HEK293T (cell line): Measurements from ENCODE around the gene INTS6L.

Experiments used
- CTCF ChIA-PET: fragments of 350-600 bp; formaldehyde crosslinking; extraction: SDS; loops from one replicate; lab custom pipeline; 2021; ENCODE audit warnings: antibody characterized with exemption, inconsistent platforms; lab: Yijun Ruan, JAX
- POLR2A ChIA-PET: fragments of 350-600 bp; formaldehyde crosslinking; extraction: SDS; loops from one replicate; lab custom pipeline; 2020; ENCODE audit warnings: antibody characterized with exemption, inconsistent platforms; lab: Yijun Ruan, JAX
- DNase-seq: peaks from one replicate; pipeline ENCODE4 v3.0.0; 2012; ENCODE audit warnings: mixed read lengths; ENCODE audit errors: extremely low spot score
- ARNT ChIP-seq: fragments of 450-650 bp; IDR thresholded peaks from 2 replicates; pipeline ENCODE4 v1.6.1; 2017; ENCODE audit warnings: mild to moderate bottlenecking
- BHLHE40 ChIP-seq: fragments of 450-650 bp; IDR thresholded peaks from 2 replicates; pipeline ENCODE4 v1.6.1; 2016; ENCODE audit warnings: mild to moderate bottlenecking, moderate library complexity, borderline replicate concordance
- CTBP1 ChIP-seq: fragments of 450-650 bp; IDR thresholded peaks from 2 replicates; pipeline ENCODE4 v1.6.1; 2016; ENCODE audit warnings: borderline replicate concordance
- ELF4 ChIP-seq: fragments of 450-650 bp; IDR thresholded peaks from 2 replicates; pipeline ENCODE4 v1.6.1; 2017; ENCODE audit warnings: antibody characterized with exemption
- FOXA1 ChIP-seq: fragments of 450-650 bp; IDR thresholded peaks from 2 replicates; pipeline ENCODE4 v1.6.1; 2016; ENCODE audit warnings: mild to moderate bottlenecking
- FOXK2 ChIP-seq: fragments of 450-650 bp; IDR thresholded peaks from 2 replicates; pipeline ENCODE4 v1.6.1; 2016; ENCODE audit warnings: mild to moderate bottlenecking
- FOXM1 ChIP-seq: fragments of 450-650 bp; IDR thresholded peaks from 2 replicates; pipeline ENCODE4 v1.6.1; 2017; ENCODE audit warnings: mild to moderate bottlenecking, borderline replicate concordance
- HDGF ChIP-seq: fragments of 450-650 bp; IDR thresholded peaks from 2 replicates; pipeline ENCODE4 v1.6.1; 2017; ENCODE audit warnings: antibody characterized with exemption, borderline replicate concordance
- L3MBTL2 ChIP-seq: fragments of 450-650 bp; conservative IDR thresholded peaks from 2 replicates; pipeline ENCODE4 v1.6.1; 2016; ENCODE audit warnings: mild to moderate bottlenecking
- LEF1 ChIP-seq: fragments of 450-650 bp; IDR thresholded peaks from 2 replicates; pipeline ENCODE4 v1.6.1; 2017; ENCODE audit warnings: mild to moderate bottlenecking, borderline replicate concordance
- NFRKB ChIP-seq: fragments of 450-650 bp; IDR thresholded peaks from 2 replicates; pipeline ENCODE4 v1.6.1; 2016; ENCODE audit warnings: mild to moderate bottlenecking, moderate library complexity
- PKNOX1 ChIP-seq: fragments of 450-650 bp; IDR thresholded peaks from 2 replicates; pipeline ENCODE4 v1.6.1; 2016
- SP1 ChIP-seq: fragments of 450-650 bp; IDR thresholded peaks from 2 replicates; pipeline ENCODE4 v1.6.1; 2017
- SUZ12 ChIP-seq: fragments of 450-650 bp; IDR thresholded peaks from 2 replicates; pipeline ENCODE4 v1.6.1; 2016; ENCODE audit warnings: mild to moderate bottlenecking
- TARDBP ChIP-seq: fragments of 450-650 bp; IDR thresholded peaks from 2 replicates; pipeline ENCODE4 v1.6.1; 2016
- ZNF384 ChIP-seq: fragments of 450-650 bp; IDR thresholded peaks from 2 replicates; pipeline ENCODE4 v1.6.1; 2016

INTS6L gene

GRCh38 chrX:135521405-135522131 lies 1.1 kb downstream of the INTS6L start:
- DNase-seq: peak; percentile 81
- TF ChIP-seq L3MBTL2 (peak; percentile 65), SP1 (no peak), ZNF384 (no peak), NFRKB (no peak), LEF1 (no peak), HDGF (no peak), PKNOX1 (no peak)
- CTCF ChIA-PET: no interaction called here
- POLR2A ChIA-PET: no interaction called here

GRCh38 chrX:135522132-135522530 lies 1.7 kb downstream of the INTS6L start:
- TF ChIP-seq PKNOX1 (peak; percentile 70), FOXK2 (no peak)
- ChIA-PET CTCF (no interaction called here), POLR2A (no interaction called here)
- no peak for DNase-seq

- TF ChIP-seq ZNF384: peak; percentile 78
- no peak for TF ChIP-seq NFRKB
- no peak for DNase-seq
- CTCF ChIA-PET: no interaction called here
- POLR2A ChIA-PET: no interaction called here
Measured at GRCh38 chrX:135522878-135523693, 2.6 kb downstream of the INTS6L start.

GRCh38 chrX:135528254-135528653 lies 7.8 kb downstream of the INTS6L start:
- DNase-seq: no peak
- CTCF ChIA-PET: no interaction called here
- POLR2A ChIA-PET: no interaction called here
- TF ChIP-seq CTBP1 (no peak), ELF4 (no peak)

- DNase-seq: no peak
- POLR2A ChIA-PET: no interaction called here
- CTCF ChIA-PET: no interaction called here
- TF ChIP-seq ZNF384: no peak
Measured at GRCh38 chrX:135528756-135529155, 8.3 kb downstream of the INTS6L start.

- CTCF ChIA-PET: interaction anchor here (1.2 kb wide), 1 partner anchor 15 kb away, joined by 3 read pairs; no protein-coding TSS in a partner anchor
- no peak for DNase-seq
- TF ChIP-seq ARNT (no peak), SUZ12 (no peak), FOXK2 (no peak), LEF1 (no peak), SP1 (no peak), NFRKB (no peak), L3MBTL2 (no peak), FOXM1 (no peak), CTBP1 (no peak), PKNOX1 (no peak), BHLHE40 (no peak), ELF4 (no peak)
- POLR2A ChIA-PET: no interaction called here
Measured at GRCh38 chrX:135530097-135530496, 9.6 kb downstream of the INTS6L start.

- ChIA-PET CTCF (no interaction called here), POLR2A (no interaction called here)
- no peak for TF ChIP-seq NFRKB
- no peak for TF ChIP-seq FOXK2
- TF ChIP-seq HDGF: no peak
- TF ChIP-seq FOXA1: no peak
- no peak for TF ChIP-seq ZNF384
- TF ChIP-seq FOXM1: no peak
- no peak for TF ChIP-seq ELF4
- no peak for TF ChIP-seq SUZ12
- TF ChIP-seq L3MBTL2: no peak
- no peak for TF ChIP-seq BHLHE40
- TF ChIP-seq TARDBP: no peak
- no peak for TF ChIP-seq LEF1
- TF ChIP-seq SP1: no peak
- no peak for TF ChIP-seq PKNOX1
- no peak for TF ChIP-seq CTBP1
- no peak for DNase-seq
Measured at GRCh38 chrX:135531813-135532212, 11.4 kb downstream of the INTS6L start.
